Testis (tissue), 2 donors: ENCODE data around the gene ZNF575.

Experiments
- CTCF ChIP-seq, 3 experiments: fragments of 450-650 bp in 2 of 3; fragments of 200-600 bp in 1 of 3; sonication (generic) in 1 of 3; IDR thresholded peaks; one replicate each; pipeline ENCODE4 v1.5.1; 2016 to 2019; ENCODE audit warnings: antibody characterized with exemption in 3 of 3, mild to moderate bottlenecking in 2 of 3, moderate library complexity in 1 of 3
- POLR2A ChIP-seq: fragments of 450-650 bp; IDR thresholded peaks from one replicate; pipeline ENCODE4 v1.6.1; 2017; ENCODE audit warnings: antibody characterized with exemption, mild to moderate bottlenecking, moderate library complexity

GRCh38 chr19:43560687-43561086 is 27.7 kb downstream of the ZNF575 start:
- TF ChIP-seq POLR2A, result no peak
- TF ChIP-seq CTCF (IDR thresholded peaks at IDR 0.05), result no peak
